ENCODE data around the gene HFM1. TPM values are rescaled to one million over a fixed set of nuclear protein-coding genes. Genes with fewer than 3 reads are reported as not detected.

HFM1 gene
- polyA plus RNA-seq, 3 donors, result not detected

GRCh38 chr1:91244737-91245136 lies 159.9 kb downstream of the HFM1 start:
- H3K4me2 ChIP-seq (replicated peaks; ENCODE audit: extremely low read depth, low read length, poor library complexity, severe bottlenecking), result no peak overlapping the region
- no peak overlapping the region for H3K4me3 ChIP-seq (replicated peaks in 1 of 3; ENCODE audit: low read depth in 2 of 3, low read length in 3 of 3)
- H3K9me3 ChIP-seq (replicated peaks in 1 of 2; ENCODE audit: control insufficient read depth in 1 of 2, insufficient read depth in 1 of 2, low read length in 2 of 2), result no peaks in the 10 kb centered on the region
- TF ChIP-seq CTCF (IDR thresholded peaks at IDR 0.05), result no peak
- Mint-ChIP-seq H3K4me1 (no peaks in the 10 kb centered on the region), H3K27ac (no peak overlapping the region), H3K4me3 (no peak overlapping the region), H3K27me3 (ENCODE audit: low read depth in 3 of 3) (peaks cover 0 to 2% (median 1%) of the 10 kb centered on the region in 3 donors), H3K36me3 (no peaks in the 10 kb centered on the region), H3K9me3 (peaks cover 0 to 3% (median 0%) of the 10 kb centered on the region in 7 donors)
- no peaks in the 10 kb centered on the region for H3K36me3 ChIP-seq (replicated peaks in 1 of 2; ENCODE audit: control insufficient read depth in 1 of 2, insufficient read depth in 2 of 2, low read length in 2 of 2)
- no peaks in the 10 kb centered on the region for H3K27me3 ChIP-seq (ENCODE audit: control insufficient read depth in 2 of 2, insufficient read depth in 2 of 2, low read length in 2 of 2)
- no peaks in the 10 kb centered on the region for H3K4me1 ChIP-seq (ENCODE audit: control insufficient read depth in 1 of 2, insufficient read depth in 2 of 2, low read length in 2 of 2)
- intact Hi-C loops (cut with micrococcal nuclease), result no loop called here
- H3K9ac ChIP-seq (ENCODE audit: insufficient read depth, low read length, poor library complexity, severe bottlenecking), result no peak overlapping the region
- no peak for DNase-seq
- no peak overlapping the region for H3K27ac ChIP-seq (ENCODE audit: low read depth in 1 of 2, low read length in 2 of 2)
- H4K20me1 ChIP-seq (ENCODE audit: insufficient read depth, low read length), result no peaks in the 10 kb centered on the region
- no peaks in the 10 kb centered on the region for H3K79me2 ChIP-seq (ENCODE audit: insufficient read depth, low read length)
- H2AFZ ChIP-seq (ENCODE audit: insufficient read depth, low read depth, low read length, poor library complexity, severe bottlenecking), result no peak overlapping the region
- WGBS (ENCODE audit: insufficient coverage), result no CpG with 5 or more reads among the region's 2 CpGs

- intact Hi-C loops (cut with micrococcal nuclease), result no loop called here
- Mint-ChIP-seq H3K36me3 (no peaks in the 10 kb centered on the region), H3K4me3 (no peak overlapping the region), H3K27ac (no peak overlapping the region), H3K27me3 (ENCODE audit: low read depth in 3 of 3) (peaks cover 0 to 2% (median 1%) of the 10 kb centered on the region in 3 donors), H3K9me3 (no peaks in the 10 kb centered on the region), H3K4me1 (no peaks in the 10 kb centered on the region)
- Histone ChIP-seq H3K27ac (ENCODE audit: low read depth in 1 of 2, low read length in 2 of 2) (no peak overlapping the region), H3K4me2 (replicated peaks; ENCODE audit: extremely low read depth, low read length, poor library complexity, severe bottlenecking) (no peak overlapping the region), H3K79me2 (ENCODE audit: insufficient read depth, low read length) (no peaks in the 10 kb centered on the region), H3K9ac (ENCODE audit: insufficient read depth, low read length, poor library complexity, severe bottlenecking) (no peak overlapping the region), H3K36me3 (replicated peaks in 1 of 2; ENCODE audit: control insufficient read depth in 1 of 2, insufficient read depth in 2 of 2, low read length in 2 of 2) (no peaks in the 10 kb centered on the region), H2AFZ (ENCODE audit: insufficient read depth, low read depth, low read length, poor library complexity, severe bottlenecking) (no peak overlapping the region), H3K4me3 (replicated peaks in 1 of 3; ENCODE audit: low read depth in 2 of 3, low read length in 3 of 3) (no peak overlapping the region), H4K20me1 (ENCODE audit: insufficient read depth, low read length) (no peaks in the 10 kb centered on the region), H3K9me3 (replicated peaks in 1 of 2; ENCODE audit: control insufficient read depth in 1 of 2, insufficient read depth in 1 of 2, low read length in 2 of 2) (no peaks in the 10 kb centered on the region), H3K27me3 (ENCODE audit: control insufficient read depth in 2 of 2, insufficient read depth in 2 of 2, low read length in 2 of 2) (no peaks in the 10 kb centered on the region), H3K4me1 (ENCODE audit: control insufficient read depth in 1 of 2, insufficient read depth in 2 of 2, low read length in 2 of 2) (no peaks in the 10 kb centered on the region)
- DNase-seq, result no peak
- no peak for TF ChIP-seq CTCF (IDR thresholded peaks at IDR 0.05)
These were observed 161.5 kb downstream of the HFM1 start for GRCh38 chr1:91243171-91243570.

Measured in CD14-positive monocyte (primary cell).